HG03045 (cell line): ENCODE measurements around the gene CYB561A3.

Experiments
- ATAC-seq: cut with Tn5 transposase; IDR thresholded peaks from one replicate; pipeline ENCODE4 v1.9.1; 2021; ENCODE audit warnings: mild to moderate bottlenecking, moderate library complexity; ENCODE audit not compliant: unreplicated experiment

The CYB561A3 gene

GRCh38 chr11:61329871-61330270 lies 31.8 kb downstream of the CYB561A3 start:
- ATAC-seq, result no peak

GRCh38 chr11:61328351-61328750 lies 33.3 kb downstream of the CYB561A3 start:
- ATAC-seq, result no peak

GRCh38 chr11:61327669-61328071 lies 34.0 kb downstream of the CYB561A3 start:
- ATAC-seq, result no peak

GRCh38 chr11:61325649-61326414 lies 35.9 kb downstream of the CYB561A3 start:
- ATAC-seq, result no peak

GRCh38 chr11:61315260-61315659 lies 46.4 kb downstream of the CYB561A3 start:
- ATAC-seq, result no peak

- ATAC-seq, result no peak
Observed at GRCh38 chr11:61310749-61311148, 50.9 kb downstream of the CYB561A3 start.

- no peak for ATAC-seq
Observed at GRCh38 chr11:61309739-61310138, 51.9 kb downstream of the CYB561A3 start.

- no peak for ATAC-seq
Observed at GRCh38 chr11:61309141-61309540, 52.5 kb downstream of the CYB561A3 start.

GRCh38 chr11:61307354-61307753 lies 54.3 kb downstream of the CYB561A3 start:
- ATAC-seq, result no peak

GRCh38 chr11:61306221-61306620 lies 55.5 kb downstream of the CYB561A3 start:
- no peak for ATAC-seq

GRCh38 chr11:61305417-61305816 lies 56.3 kb downstream of the CYB561A3 start:
- ATAC-seq, result no peak

GRCh38 chr11:61303725-61304124 lies 58.0 kb downstream of the CYB561A3 start:
- ATAC-seq, result no peak

GRCh38 chr11:61302550-61302949 lies 59.1 kb downstream of the CYB561A3 start:
- ATAC-seq, result no peak
